ENCODE data around the gene STAC2. TPM values are rescaled to one million over a fixed set of nuclear protein-coding genes. Genes with fewer than 3 reads are reported as not detected.
A peak's percentile ranks its signal among the peaks of the same experiment; 100 is the strongest.

STAC2 gene
- total RNA-seq, 2 experiments from 2014 or later, result 0.03 TPM; not detected in 1

DNA sequence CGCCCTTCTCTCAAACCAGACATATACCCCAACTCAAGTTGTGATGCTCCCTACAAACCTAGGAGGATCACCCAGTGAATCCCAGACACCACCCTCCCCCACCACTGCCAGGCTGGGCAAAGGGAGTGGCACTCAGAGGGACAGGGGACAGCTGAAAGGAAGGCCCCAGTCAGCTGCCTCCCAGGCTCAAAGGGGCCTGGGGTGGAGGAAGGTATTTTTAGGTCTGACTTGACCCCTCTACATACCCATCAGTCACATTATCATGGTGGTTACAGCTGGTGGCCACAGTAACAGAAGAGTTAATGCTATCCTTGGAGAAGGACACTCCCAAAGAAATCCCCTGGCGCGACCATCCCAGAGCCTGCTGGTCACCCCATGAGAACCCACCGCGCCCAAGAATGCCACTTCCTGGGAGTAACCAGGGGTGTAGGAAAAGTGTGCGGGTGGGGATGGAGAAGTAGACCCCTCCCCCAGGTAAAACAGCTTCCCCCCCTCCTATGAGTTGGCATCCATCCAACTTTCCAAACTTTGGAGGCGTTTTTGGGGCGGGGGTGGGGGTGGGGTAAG is 29.4 kb downstream of the STAC2 start:
- Histone ChIP-seq H4K20me1 (ENCODE audit: insufficient read depth, low read length) (peaks cover 5% of the 10 kb centered on the region), H3K4me2 (ENCODE audit: low read length) (peak overlapping the region; percentile 96), H3K9me3 (ENCODE audit: low read length) (no peaks in the 10 kb centered on the region), H3K36me3 (ENCODE audit: insufficient read depth, low read length) (peaks cover 47% of the 10 kb centered on the region), H3K4me1 (ENCODE audit: insufficient read depth, low read length, poor library complexity, severe bottlenecking) (peaks cover 48% of the 10 kb centered on the region), H3K79me2 (ENCODE audit: insufficient read depth, low read depth, low read length) (peaks cover 31% of the 10 kb centered on the region), H3K9me2 (ENCODE audit: insufficient read depth, low read length) (no peaks in the 10 kb centered on the region), H3K27ac (ENCODE audit: low read depth, low read length, poor library complexity, severe bottlenecking) (peak overlapping the region; percentile 16), H2AFZ (ENCODE audit: low read length) (no peak overlapping the region), H3K4me3 (ENCODE audit: low read depth, low read length, poor library complexity, severe bottlenecking) (peak overlapping the region; percentile 91)
- ChIA-PET POLR2A (interaction anchor here (1.5 kb wide), 1 partner anchor 23 kb away, joined by 5 read pairs; no protein-coding TSS in a partner anchor), CTCF (ENCODE audit: unreplicated experiment) (interaction anchor here (0.8 to 1.3 kb wide), 2 partner anchors 10 to 42 kb away, joined by 3 to 5 read pairs; no protein-coding TSS in a partner anchor)
- no TSS peak for BruUV-seq (replicated peaks)
- no peak for DNase-seq (ENCODE audit: low spot score)
- TF ChIP-seq, protein P1, sequence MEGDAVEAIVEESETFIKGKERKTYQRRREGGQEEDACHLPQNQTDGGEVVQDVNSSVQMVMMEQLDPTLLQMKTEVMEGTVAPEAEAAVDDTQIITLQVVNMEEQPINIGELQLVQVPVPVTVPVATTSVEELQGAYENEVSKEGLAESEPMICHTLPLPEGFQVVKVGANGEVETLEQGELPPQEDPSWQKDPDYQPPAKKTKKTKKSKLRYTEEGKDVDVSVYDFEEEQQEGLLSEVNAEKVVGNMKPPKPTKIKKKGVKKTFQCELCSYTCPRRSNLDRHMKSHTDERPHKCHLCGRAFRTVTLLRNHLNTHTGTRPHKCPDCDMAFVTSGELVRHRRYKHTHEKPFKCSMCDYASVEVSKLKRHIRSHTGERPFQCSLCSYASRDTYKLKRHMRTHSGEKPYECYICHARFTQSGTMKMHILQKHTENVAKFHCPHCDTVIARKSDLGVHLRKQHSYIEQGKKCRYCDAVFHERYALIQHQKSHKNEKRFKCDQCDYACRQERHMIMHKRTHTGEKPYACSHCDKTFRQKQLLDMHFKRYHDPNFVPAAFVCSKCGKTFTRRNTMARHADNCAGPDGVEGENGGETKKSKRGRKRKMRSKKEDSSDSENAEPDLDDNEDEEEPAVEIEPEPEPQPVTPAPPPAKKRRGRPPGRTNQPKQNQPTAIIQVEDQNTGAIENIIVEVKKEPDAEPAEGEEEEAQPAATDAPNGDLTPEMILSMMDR (conservative IDR thresholded peaks at IDR 0.05; ENCODE audit: low read length), result no peak
- no peak for TF ChIP-seq EZH2phosphoT487 (IDR thresholded peaks at IDR 0.05; ENCODE audit: borderline replicate concordance, low read depth, low read length)
- intact Hi-C loops (cut with micrococcal nuclease; ENCODE audit: unreplicated experiment), result loop anchor here (2.0 kb wide), 1 partner anchor 24 kb away; no protein-coding TSS in a partner anchor

DNA sequence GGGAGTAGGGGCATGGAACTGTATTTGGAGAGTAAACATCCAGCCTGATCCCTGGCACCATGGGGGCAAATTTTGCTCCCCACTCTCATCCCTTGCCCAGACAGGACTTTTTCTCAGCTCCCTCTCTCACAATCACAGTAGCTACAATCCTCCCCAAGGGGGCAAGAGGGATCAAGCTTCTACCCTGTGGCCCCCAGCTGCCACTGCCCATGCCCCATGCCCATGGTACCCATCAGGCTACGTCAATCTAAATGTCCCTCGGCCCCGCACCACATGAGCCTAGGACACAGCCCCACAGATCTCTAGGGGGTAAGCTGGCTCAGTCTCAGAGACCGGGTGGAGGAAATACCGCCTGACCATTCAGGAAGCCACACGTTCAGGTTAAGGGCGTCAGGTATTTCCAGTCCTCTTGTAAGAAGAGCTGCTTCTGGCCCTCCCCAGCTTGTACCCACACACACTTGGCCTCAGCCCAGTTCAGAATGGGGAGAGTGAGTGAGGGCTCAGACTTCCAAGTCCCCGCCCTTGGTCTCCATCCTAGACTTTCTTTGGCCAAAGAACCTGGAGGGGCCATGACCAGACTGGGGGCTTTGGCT is 30.1 kb downstream of the STAC2 start:
- Histone ChIP-seq H3K36me3 (ENCODE audit: insufficient read depth, low read length) (peaks cover 47% of the 10 kb centered on the region), H4K20me1 (ENCODE audit: insufficient read depth, low read length) (no peaks in the 10 kb centered on the region; the same call in 1 of the 2 replicates), H3K9me2 (ENCODE audit: insufficient read depth, low read length) (no peaks in the 10 kb centered on the region), H3K79me2 (ENCODE audit: insufficient read depth, low read depth, low read length) (peaks cover 25% of the 10 kb centered on the region), H3K4me2 (ENCODE audit: low read length) (peak overlapping the region; percentile 96), H3K9me3 (ENCODE audit: low read length) (no peaks in the 10 kb centered on the region), H2AFZ (ENCODE audit: low read length) (no peak overlapping the region), H3K27ac (ENCODE audit: low read depth, low read length, poor library complexity, severe bottlenecking) (peak overlapping the region; percentile 16), H3K4me1 (ENCODE audit: insufficient read depth, low read length, poor library complexity, severe bottlenecking) (peaks cover 46% of the 10 kb centered on the region), H3K4me3 (ENCODE audit: low read depth, low read length, poor library complexity, severe bottlenecking) (peak overlapping the region; percentile 91)
- no TSS peak for BruUV-seq (replicated peaks)
- TF ChIP-seq EZH2phosphoT487 (IDR thresholded peaks at IDR 0.05; ENCODE audit: borderline replicate concordance, low read depth, low read length), result no peak
- peak; percentile 55 for DNase-seq (ENCODE audit: low spot score)
- ChIA-PET POLR2A (interaction anchor here (1.5 kb wide), 1 partner anchor 22 kb away, joined by 5 read pairs; no protein-coding TSS in a partner anchor), CTCF (ENCODE audit: unreplicated experiment) (interaction anchor here (0.8 to 1.3 kb wide), 2 partner anchors 11 to 42 kb away, joined by 3 to 5 read pairs; no protein-coding TSS in a partner anchor)
- intact Hi-C loops (cut with micrococcal nuclease; ENCODE audit: unreplicated experiment), result loop anchor here (2.0 kb wide), 1 partner anchor 23 kb away; no protein-coding TSS in a partner anchor

DNA sequence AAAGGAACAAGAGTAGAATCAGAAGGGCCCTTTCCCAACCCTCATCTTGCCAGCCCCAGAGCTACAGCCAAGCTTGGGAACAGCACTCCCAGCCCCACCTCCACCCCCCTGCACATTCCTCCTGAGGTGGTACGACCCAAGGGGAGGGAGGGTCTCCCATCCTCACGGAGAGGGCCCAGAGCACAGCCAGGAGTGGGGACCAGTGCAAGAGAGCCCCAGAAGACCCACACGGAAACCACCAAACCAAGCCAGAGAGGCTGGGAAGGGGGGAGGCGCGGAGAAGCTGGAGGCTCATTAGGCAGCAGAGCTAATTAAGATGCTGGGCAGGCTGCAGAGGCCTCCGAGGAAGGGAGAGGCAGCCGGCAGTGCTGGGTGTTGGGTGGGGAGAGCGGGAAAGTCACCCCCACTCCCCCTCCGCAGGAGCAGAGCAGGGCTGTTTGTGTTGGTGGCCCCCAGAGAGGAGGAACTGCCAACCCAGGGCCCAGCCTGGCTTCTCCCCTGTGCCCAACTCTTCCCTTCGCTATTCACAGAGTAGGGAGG is 30.7 kb downstream of the STAC2 start:
- DNase-seq (ENCODE audit: low spot score), result no peak
- Histone ChIP-seq H3K27ac (ENCODE audit: low read depth, low read length, poor library complexity, severe bottlenecking) (peak overlapping the region; percentile 16), H4K20me1 (ENCODE audit: insufficient read depth, low read length) (no peaks in the 10 kb centered on the region; the same call in 1 of the 2 replicates), H2AFZ (ENCODE audit: low read length) (no peak overlapping the region), H3K4me3 (ENCODE audit: low read depth, low read length, poor library complexity, severe bottlenecking) (peak overlapping the region; percentile 91), H3K9me2 (ENCODE audit: insufficient read depth, low read length) (no peaks in the 10 kb centered on the region), H3K4me2 (ENCODE audit: low read length) (peak overlapping the region; percentile 96), H3K36me3 (ENCODE audit: insufficient read depth, low read length) (peaks cover 46% of the 10 kb centered on the region), H3K4me1 (ENCODE audit: insufficient read depth, low read length, poor library complexity, severe bottlenecking) (peaks cover 46% of the 10 kb centered on the region), H3K9me3 (ENCODE audit: low read length) (no peaks in the 10 kb centered on the region), H3K79me2 (ENCODE audit: insufficient read depth, low read depth, low read length) (peaks cover 18% of the 10 kb centered on the region)
- CTCF ChIA-PET (ENCODE audit: unreplicated experiment), result interaction anchor here (1.3 kb wide), 1 partner anchor 43 kb away, joined by 5 read pairs; no protein-coding TSS in a partner anchor
- TF ChIP-seq, protein P1 (conservative IDR thresholded peaks at IDR 0.05; ENCODE audit: low read length), result no peak
- no peak for TF ChIP-seq EZH2phosphoT487 (IDR thresholded peaks at IDR 0.05; ENCODE audit: borderline replicate concordance, low read depth, low read length)
- intact Hi-C loops (cut with micrococcal nuclease; ENCODE audit: unreplicated experiment), result no loop called here
- no TSS peak for BruUV-seq (replicated peaks)
- POLR2A ChIA-PET, result interaction anchor here (1.3 to 1.5 kb wide), 2 partner anchors 14 to 22 kb away, joined by 3 to 5 read pairs; no protein-coding TSS in a partner anchor

Data from OCI-LY7 (cell line).